GM18519 (cell line): ENCODE data around the gene EPHA1.

Experiments used
- ATAC-seq: cut with Tn5 transposase; IDR thresholded peaks from one replicate; pipeline ENCODE4 v1.9.1; 2021; ENCODE audit warnings: mild to moderate bottlenecking, moderate library complexity; ENCODE audit not compliant: unreplicated experiment, low FRiP score

Gene EPHA1

GRCh38 chr7:143408686-143409561, at the start of gene EPHA1:
TSS of gene EPHA1 (minus strand) at chr7:143408856. CDS start at chr7:143408805, 51 bp downstream.
- ATAC-seq = no peak

GRCh38 chr7:143458263-143458662, 49.6 kb upstream of the EPHA1 start:
- ATAC-seq = no peak

GRCh38 chr7:143456992-143457793, 48.5 kb upstream of the EPHA1 start:
- ATAC-seq = no peak

GRCh38 chr7:143455942-143456341, 47.3 kb upstream of the EPHA1 start:
- ATAC-seq = no peak

- no peak for ATAC-seq
Measured at GRCh38 chr7:143455491-143455890, 46.8 kb upstream of the EPHA1 start.

GRCh38 chr7:143454091-143454680, 45.5 kb upstream of the EPHA1 start:
- no peak for ATAC-seq

GRCh38 chr7:143452495-143452894, 43.8 kb upstream of the EPHA1 start:
- ATAC-seq = no peak

- no peak for ATAC-seq
Measured at GRCh38 chr7:143451746-143452145, 43.1 kb upstream of the EPHA1 start.

GRCh38 chr7:143451122-143451521, 42.5 kb upstream of the EPHA1 start:
- ATAC-seq = no peak

GRCh38 chr7:143449793-143450192, 41.1 kb upstream of the EPHA1 start:
- no peak for ATAC-seq

GRCh38 chr7:143448429-143448828, 39.8 kb upstream of the EPHA1 start:
- no peak for ATAC-seq

GRCh38 chr7:143447466-143447865, 38.8 kb upstream of the EPHA1 start:
- no peak for ATAC-seq

- ATAC-seq = no peak
Measured at GRCh38 chr7:143444785-143445184, 36.1 kb upstream of the EPHA1 start.

GRCh38 chr7:143444063-143444782, 35.6 kb upstream of the EPHA1 start:
- ATAC-seq = no peak

- ATAC-seq = no peak
Measured at GRCh38 chr7:143443153-143443552, 34.5 kb upstream of the EPHA1 start, which contains the start of gene TAS2R60. TSS of gene TAS2R60 (plus strand) at chr7:143443453. CDS start at chr7:143443453, 0 bp downstream.

GRCh38 chr7:143439866-143440265, 31.2 kb upstream of the EPHA1 start:
- no peak for ATAC-seq

- ATAC-seq = no peak
Measured at GRCh38 chr7:143437578-143437977, 28.9 kb upstream of the EPHA1 start.

- no peak for ATAC-seq
Measured at GRCh38 chr7:143436325-143436946, 27.8 kb upstream of the EPHA1 start.

GRCh38 chr7:143435266-143435665, 26.6 kb upstream of the EPHA1 start:
- ATAC-seq = no peak

- no peak for ATAC-seq
Measured at GRCh38 chr7:143434660-143435059, 26.0 kb upstream of the EPHA1 start.
